Liver (tissue), 9 donors: ENCODE measurements around the gene FUT7. TPM values are rescaled to one million over a fixed set of nuclear protein-coding genes. Genes with fewer than 3 reads are reported as not detected.

Experiments
- DNase-seq: peaks from one replicate; pipeline ENCODE4 v3.0.0-alpha.2; 2017; ENCODE audit warnings: low spot score
- H3K27ac ChIP-seq, 2 donors: one replicate each; pipeline ENCODE4 v1.7.0; 2013; ENCODE audit warnings: inconsistent platforms in 2 of 2, low read length in 2 of 2, control low read depth in 1 of 2, low read depth in 1 of 2, mild to moderate bottlenecking in 1 of 2
- H3K27me3 ChIP-seq, 4 donors: one replicate each; pipeline versions ENCODE4 v1.6.1 to v1.7.0; 2013; ENCODE audit warnings: low read length in 3 of 4, inconsistent platforms in 1 of 4, mild to moderate bottlenecking in 1 of 4, moderate library complexity in 1 of 4; ENCODE audit not compliant: control insufficient read depth in 4 of 4, insufficient read depth in 4 of 4
- H3K36me3 ChIP-seq, 4 donors: one replicate each; pipeline versions ENCODE4 v1.6.1 to v1.7.0; 2013; ENCODE audit warnings: low read length in 3 of 4, mild to moderate bottlenecking in 3 of 4, low read depth in 1 of 4, moderate library complexity in 1 of 4; ENCODE audit not compliant: control insufficient read depth in 4 of 4, insufficient read depth in 3 of 4
- H3K4me1 ChIP-seq, 4 donors: one replicate each; pipeline versions ENCODE4 v1.6.1 to v1.7.0; 2013; ENCODE audit warnings: low read length in 3 of 4, mild to moderate bottlenecking in 3 of 4, moderate library complexity in 1 of 4; ENCODE audit not compliant: control insufficient read depth in 4 of 4, insufficient read depth in 4 of 4
- H3K4me3 ChIP-seq, 3 donors: one replicate each; pipeline versions ENCODE4 v1.6.1 to v1.7.0; 2013; ENCODE audit warnings: low read length in 3 of 3, control low read depth in 1 of 3, low read depth in 1 of 3, mild to moderate bottlenecking in 1 of 3
- H3K9ac ChIP-seq, 2 donors: one replicate each; pipeline ENCODE4 v1.7.0; 2013; ENCODE audit warnings: low read length in 2 of 2, mild to moderate bottlenecking in 2 of 2, moderate library complexity in 2 of 2, control low read depth in 1 of 2, low read depth in 1 of 2
- H3K9me3 ChIP-seq, 4 donors: one replicate each; pipeline versions ENCODE4 v1.6.1 to v1.7.0; 2013; ENCODE audit warnings: low read length in 3 of 4; ENCODE audit not compliant: control insufficient read depth in 4 of 4
- EGR1 ChIP-seq, 2 donors: IDR thresholded peaks; 2 replicates each; pipeline ENCODE4 v1.6.1; 2016 to 2018; ENCODE audit warnings: antibody characterized with exemption in 2 of 2, low read depth in 2 of 2
- FOXA1 ChIP-seq: IDR thresholded peaks from 2 replicates; pipeline ENCODE4 v1.6.1; 2016; ENCODE audit warnings: antibody characterized with exemption
- FOXA2 ChIP-seq: IDR thresholded peaks from 2 replicates; pipeline ENCODE4 v1.6.1; 2016; ENCODE audit warnings: antibody characterized with exemption
- GABPA ChIP-seq, 2 donors: IDR thresholded peaks in 1 of 2; conservative IDR thresholded peaks in 1 of 2; 2 replicates each; pipeline ENCODE4 v1.6.1; 2016; ENCODE audit warnings: antibody characterized with exemption in 2 of 2, mild to moderate bottlenecking in 1 of 2, moderate library complexity in 1 of 2
- HNF4A ChIP-seq, 2 donors: conservative IDR thresholded peaks; 2 replicates each; pipeline ENCODE4 v1.6.1; 2016; ENCODE audit warnings: antibody characterized with exemption in 2 of 2, mild to moderate bottlenecking in 2 of 2
- HNF4G ChIP-seq: IDR thresholded peaks from 2 replicates; pipeline ENCODE4 v1.6.1; 2016; ENCODE audit warnings: antibody characterized with exemption
- RAD21 ChIP-seq, 2 donors: IDR thresholded peaks; 2 replicates each; pipeline ENCODE4 v1.6.1; 2016; ENCODE audit warnings: antibody characterized with exemption in 2 of 2, mild to moderate bottlenecking in 2 of 2
- RXRA ChIP-seq, 2 donors: IDR thresholded peaks; 2 replicates each; pipeline ENCODE4 v1.6.1; 2017 to 2018; ENCODE audit warnings: antibody characterized with exemption in 2 of 2, mild to moderate bottlenecking in 1 of 2
- SP1 ChIP-seq: IDR thresholded peaks from 2 replicates; pipeline ENCODE4 v1.6.1; 2018; ENCODE audit warnings: antibody characterized with exemption, mild to moderate bottlenecking
- YY1 ChIP-seq: IDR thresholded peaks from 2 replicates; pipeline ENCODE4 v1.6.1; 2016; ENCODE audit warnings: antibody characterized with exemption, mild to moderate bottlenecking
- WGBS: extraction: QIAGEN DNeasy Blood & Tissue Kit; methylation state at CpG from one replicate; pipeline ENCODE4 v1.1.7; 2013; 5-methylcytosine and 5-hydroxymethylcytosine counted together
- polyA plus RNA-seq, 2 donors: library from polyadenylated mRNA; stranded (reverse) in 1 of 2; unstranded in 1 of 2; fragments of 200-250 nt in 1 of 2; fragments of >200 nt in 1 of 2; fragmentation: Nextera tagmentation in 1 of 2; extraction: Ambion mirVana in 1 of 2; gene quantifications; one replicate each; pipeline versions ENCODE4 v1.2.1 to v1.2.3, GENCODE V29; 2013 to 2015
- total RNA-seq, 2 donors: library from RNA; depleted of rRNA; stranded (reverse); fragments of >200 nt; gene quantifications; one replicate each; pipeline ENCODE4 v1.2.3, GENCODE V29; 2014
- TF ChIP-seq, protein P1 (sequence below): IDR thresholded peaks from 2 replicates; pipeline ENCODE4 v1.6.1; 2016; ENCODE audit warnings: antibody characterized with exemption
- TF ChIP-seq, protein P2 (sequence below): IDR thresholded peaks from 2 replicates; pipeline ENCODE4 v1.6.1; 2016; ENCODE audit warnings: antibody characterized with exemption, mild to moderate bottlenecking
- TF ChIP-seq, protein P3 (sequence below): fragments of 150-350 bp; IDR thresholded peaks from 2 replicates; pipeline ENCODE4 v1.5.1; 2017; ENCODE audit warnings: improper control_type of control experiment, low read depth, low read length; ENCODE audit not compliant: missing input control
- TF ChIP-seq, protein P4 (sequence below): IDR thresholded peaks from 2 replicates; pipeline ENCODE4 v1.6.1; 2016; ENCODE audit warnings: antibody characterized with exemption
- TF ChIP-seq, protein P5 (sequence below): IDR thresholded peaks from 2 replicates; pipeline ENCODE4 v1.6.1; 2016; ENCODE audit warnings: antibody characterized with exemption
- donor health status: healthy.
- donor health status: healthy.
- donor health status: healthy.
- donor health status: healthy.
- donor health status: healthy.

FUT7 gene
- total and polyA plus RNA-seq, 4 donors: 0.14 to 0.67 (median 0.37) TPM; not detected in 1

DNA sequence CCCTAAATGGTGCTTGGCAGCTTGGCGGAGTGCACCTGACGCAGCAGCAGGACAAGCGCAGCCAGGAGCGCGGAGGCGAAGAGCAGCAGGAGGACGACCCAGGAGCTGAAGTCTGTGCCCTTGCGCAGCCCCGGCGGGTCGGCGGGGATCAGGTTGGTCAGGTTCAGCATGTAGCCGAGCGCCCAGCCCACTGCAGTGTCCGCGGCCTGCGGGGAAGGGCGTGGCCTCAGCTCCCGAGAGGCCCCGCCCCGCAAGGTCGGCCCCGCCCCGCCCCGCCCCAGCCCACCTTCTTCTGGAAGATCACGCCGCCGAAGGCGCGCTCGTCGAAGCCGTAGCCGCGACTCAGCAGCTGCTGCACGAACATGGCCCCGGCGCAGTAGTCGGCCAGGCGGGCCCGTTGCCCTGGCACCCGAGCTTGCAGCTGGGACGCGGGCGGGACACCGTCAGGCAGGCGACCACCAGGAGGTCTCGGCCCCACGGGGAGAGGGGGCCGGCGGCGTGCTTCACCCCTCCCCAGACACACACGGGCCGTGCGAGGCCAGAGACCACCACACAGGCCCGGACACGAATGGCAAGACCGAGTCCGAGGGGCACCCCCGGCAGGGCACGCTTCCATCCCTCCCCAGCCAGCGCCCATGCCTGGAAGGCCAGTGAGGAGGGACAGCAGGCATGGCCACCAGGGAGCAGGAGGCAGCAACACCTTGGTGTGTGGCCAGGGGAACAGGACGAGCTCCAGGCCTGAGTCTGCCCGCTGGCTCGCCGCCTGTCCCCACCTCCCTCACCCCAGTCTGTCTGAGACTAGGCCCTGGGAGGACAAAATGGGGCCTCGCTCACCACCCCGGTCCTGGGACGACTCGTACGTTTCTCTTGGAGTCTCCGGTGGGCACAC is 17.0 kb upstream of the FUT7 start:
- TF ChIP-seq, protein P1, sequence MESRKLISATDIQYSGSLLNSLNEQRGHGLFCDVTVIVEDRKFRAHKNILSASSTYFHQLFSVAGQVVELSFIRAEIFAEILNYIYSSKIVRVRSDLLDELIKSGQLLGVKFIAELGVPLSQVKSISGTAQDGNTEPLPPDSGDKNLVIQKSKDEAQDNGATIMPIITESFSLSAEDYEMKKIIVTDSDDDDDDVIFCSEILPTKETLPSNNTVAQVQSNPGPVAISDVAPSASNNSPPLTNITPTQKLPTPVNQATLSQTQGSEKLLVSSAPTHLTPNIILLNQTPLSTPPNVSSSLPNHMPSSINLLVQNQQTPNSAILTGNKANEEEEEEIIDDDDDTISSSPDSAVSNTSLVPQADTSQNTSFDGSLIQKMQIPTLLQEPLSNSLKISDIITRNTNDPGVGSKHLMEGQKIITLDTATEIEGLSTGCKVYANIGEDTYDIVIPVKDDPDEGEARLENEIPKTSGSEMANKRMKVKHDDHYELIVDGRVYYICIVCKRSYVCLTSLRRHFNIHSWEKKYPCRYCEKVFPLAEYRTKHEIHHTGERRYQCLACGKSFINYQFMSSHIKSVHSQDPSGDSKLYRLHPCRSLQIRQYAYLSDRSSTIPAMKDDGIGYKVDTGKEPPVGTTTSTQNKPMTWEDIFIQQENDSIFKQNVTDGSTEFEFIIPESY: no peak
- TF ChIP-seq GABPA (IDR thresholded peaks at IDR 0.05 in 1 of 2, conservative IDR thresholded peaks at IDR 0.05 in 1 of 2): no peak
- no peak for TF ChIP-seq RAD21 (IDR thresholded peaks at IDR 0.05)
- TF ChIP-seq, protein P2, sequence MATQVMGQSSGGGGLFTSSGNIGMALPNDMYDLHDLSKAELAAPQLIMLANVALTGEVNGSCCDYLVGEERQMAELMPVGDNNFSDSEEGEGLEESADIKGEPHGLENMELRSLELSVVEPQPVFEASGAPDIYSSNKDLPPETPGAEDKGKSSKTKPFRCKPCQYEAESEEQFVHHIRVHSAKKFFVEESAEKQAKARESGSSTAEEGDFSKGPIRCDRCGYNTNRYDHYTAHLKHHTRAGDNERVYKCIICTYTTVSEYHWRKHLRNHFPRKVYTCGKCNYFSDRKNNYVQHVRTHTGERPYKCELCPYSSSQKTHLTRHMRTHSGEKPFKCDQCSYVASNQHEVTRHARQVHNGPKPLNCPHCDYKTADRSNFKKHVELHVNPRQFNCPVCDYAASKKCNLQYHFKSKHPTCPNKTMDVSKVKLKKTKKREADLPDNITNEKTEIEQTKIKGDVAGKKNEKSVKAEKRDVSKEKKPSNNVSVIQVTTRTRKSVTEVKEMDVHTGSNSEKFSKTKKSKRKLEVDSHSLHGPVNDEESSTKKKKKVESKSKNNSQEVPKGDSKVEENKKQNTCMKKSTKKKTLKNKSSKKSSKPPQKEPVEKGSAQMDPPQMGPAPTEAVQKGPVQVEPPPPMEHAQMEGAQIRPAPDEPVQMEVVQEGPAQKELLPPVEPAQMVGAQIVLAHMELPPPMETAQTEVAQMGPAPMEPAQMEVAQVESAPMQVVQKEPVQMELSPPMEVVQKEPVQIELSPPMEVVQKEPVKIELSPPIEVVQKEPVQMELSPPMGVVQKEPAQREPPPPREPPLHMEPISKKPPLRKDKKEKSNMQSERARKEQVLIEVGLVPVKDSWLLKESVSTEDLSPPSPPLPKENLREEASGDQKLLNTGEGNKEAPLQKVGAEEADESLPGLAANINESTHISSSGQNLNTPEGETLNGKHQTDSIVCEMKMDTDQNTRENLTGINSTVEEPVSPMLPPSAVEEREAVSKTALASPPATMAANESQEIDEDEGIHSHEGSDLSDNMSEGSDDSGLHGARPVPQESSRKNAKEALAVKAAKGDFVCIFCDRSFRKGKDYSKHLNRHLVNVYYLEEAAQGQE: no peak
- TF ChIP-seq RXRA (IDR thresholded peaks at IDR 0.05): no peak
- TF ChIP-seq, protein P3, sequence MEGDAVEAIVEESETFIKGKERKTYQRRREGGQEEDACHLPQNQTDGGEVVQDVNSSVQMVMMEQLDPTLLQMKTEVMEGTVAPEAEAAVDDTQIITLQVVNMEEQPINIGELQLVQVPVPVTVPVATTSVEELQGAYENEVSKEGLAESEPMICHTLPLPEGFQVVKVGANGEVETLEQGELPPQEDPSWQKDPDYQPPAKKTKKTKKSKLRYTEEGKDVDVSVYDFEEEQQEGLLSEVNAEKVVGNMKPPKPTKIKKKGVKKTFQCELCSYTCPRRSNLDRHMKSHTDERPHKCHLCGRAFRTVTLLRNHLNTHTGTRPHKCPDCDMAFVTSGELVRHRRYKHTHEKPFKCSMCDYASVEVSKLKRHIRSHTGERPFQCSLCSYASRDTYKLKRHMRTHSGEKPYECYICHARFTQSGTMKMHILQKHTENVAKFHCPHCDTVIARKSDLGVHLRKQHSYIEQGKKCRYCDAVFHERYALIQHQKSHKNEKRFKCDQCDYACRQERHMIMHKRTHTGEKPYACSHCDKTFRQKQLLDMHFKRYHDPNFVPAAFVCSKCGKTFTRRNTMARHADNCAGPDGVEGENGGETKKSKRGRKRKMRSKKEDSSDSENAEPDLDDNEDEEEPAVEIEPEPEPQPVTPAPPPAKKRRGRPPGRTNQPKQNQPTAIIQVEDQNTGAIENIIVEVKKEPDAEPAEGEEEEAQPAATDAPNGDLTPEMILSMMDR: no peak
- TF ChIP-seq, protein P4, sequence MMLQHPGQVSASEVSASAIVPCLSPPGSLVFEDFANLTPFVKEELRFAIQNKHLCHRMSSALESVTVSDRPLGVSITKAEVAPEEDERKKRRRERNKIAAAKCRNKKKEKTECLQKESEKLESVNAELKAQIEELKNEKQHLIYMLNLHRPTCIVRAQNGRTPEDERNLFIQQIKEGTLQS: no peak
- TF ChIP-seq, protein P5, sequence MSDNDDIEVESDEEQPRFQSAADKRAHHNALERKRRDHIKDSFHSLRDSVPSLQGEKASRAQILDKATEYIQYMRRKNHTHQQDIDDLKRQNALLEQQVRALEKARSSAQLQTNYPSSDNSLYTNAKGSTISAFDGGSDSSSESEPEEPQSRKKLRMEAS: no peak
- TF ChIP-seq EGR1 (IDR thresholded peaks at IDR 0.05; ENCODE audit: low read depth in 2 of 2): no peak
- TF ChIP-seq HNF4G: no peak
- TF ChIP-seq FOXA1: no peak
- TF ChIP-seq YY1: no peak
- TF ChIP-seq FOXA2: no peak
- TF ChIP-seq SP1: no peak
- no peak for TF ChIP-seq HNF4A (conservative IDR thresholded peaks at IDR 0.05)
- WGBS: 33% methylated on average over 72 of the region's 72 CpGs
- Histone ChIP-seq H3K27me3 (peaks cover 6 to 14% (median 8%) of the 10 kb centered on the region in 4 donors), H3K36me3 (no peaks in the 10 kb centered on the region), H3K4me1 (peaks cover 0 to 40% (median 9%) of the 10 kb centered on the region in 4 donors), H3K27ac (no peak overlapping the region), H3K9me3 (no peaks in the 10 kb centered on the region), H3K4me3 (no peak overlapping the region), H3K9ac (no peak overlapping the region)
- DNase-seq: no peak
